SIG-M5 treated with dmso at 0.1 percent for 504 hours (cell line): Measurements from ENCODE around the gene AVP.
"Not testable (repeated sequence)": the region's sequence is repeated elsewhere in the genome, so short reads cannot be mapped to it uniquely, and the experiment has no call there.

Experiments used
- DNase-seq: peaks from one replicate; lab custom pipeline; 2025; ENCODE audit not compliant: unreplicated experiment; lab: John Stamatoyannopoulos, UW

The AVP gene, protein sequence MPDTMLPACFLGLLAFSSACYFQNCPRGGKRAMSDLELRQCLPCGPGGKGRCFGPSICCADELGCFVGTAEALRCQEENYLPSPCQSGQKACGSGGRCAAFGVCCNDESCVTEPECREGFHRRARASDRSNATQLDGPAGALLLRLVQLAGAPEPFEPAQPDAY

DNA sequence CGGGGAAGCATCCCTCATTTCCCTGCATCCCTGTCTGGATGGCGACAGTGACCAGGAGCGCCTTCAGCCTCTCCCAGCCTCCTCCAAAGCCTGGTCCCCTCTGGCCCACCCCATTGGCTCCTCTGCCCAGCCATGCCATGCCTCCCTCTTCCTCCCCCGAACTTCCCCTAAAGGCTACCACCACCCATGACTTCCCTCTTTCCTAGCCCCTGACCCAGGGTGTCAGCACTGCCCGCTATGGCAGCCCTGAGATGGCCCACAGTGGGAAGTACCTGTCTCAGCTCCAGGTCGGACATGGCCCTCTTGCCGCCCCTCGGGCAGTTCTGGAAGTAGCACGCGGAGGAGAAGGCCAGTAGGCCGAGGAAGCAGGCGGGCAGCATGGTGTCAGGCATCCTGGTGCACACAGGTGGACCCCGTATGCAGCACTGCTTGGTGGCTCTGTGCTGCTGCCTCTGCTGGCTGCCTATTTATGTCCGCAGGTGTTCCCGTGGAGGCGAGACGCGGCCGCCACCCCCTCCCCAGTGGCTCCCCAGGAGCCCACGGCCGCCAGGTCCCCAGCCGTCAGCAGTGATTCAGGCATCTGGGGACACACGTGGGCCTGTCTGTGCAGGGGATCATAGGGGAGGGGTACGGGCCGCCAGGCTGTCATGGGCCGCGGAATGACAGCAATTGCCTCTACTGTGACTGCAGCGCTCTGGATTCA, at the start of gene AVP:
Gene AVP, minus strand, starts transcription at position 442 of the 703 bp plus-strand sequence. Its CDS starts 50 bp downstream, at position 392.
- no peak for DNase-seq

DNA sequence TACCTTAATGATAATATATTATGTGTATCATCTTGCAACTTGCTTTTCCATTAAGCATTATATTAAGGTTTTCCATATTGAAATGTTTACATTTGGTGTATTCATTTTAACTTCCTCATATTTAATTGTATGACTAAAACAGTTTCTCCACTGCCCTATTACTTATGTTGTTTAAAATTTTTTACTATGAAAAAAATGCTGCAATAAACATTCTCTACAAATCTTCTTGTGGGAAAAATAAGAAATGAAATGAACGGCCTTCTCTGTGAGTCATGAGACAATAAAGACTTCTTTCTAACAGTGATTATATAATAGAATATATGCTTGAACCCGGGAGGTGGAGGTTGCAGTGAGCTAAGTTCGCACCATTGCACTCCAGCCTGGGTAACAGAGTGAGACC, 49.6 kb upstream of the AVP start:
- no peak for DNase-seq

DNA sequence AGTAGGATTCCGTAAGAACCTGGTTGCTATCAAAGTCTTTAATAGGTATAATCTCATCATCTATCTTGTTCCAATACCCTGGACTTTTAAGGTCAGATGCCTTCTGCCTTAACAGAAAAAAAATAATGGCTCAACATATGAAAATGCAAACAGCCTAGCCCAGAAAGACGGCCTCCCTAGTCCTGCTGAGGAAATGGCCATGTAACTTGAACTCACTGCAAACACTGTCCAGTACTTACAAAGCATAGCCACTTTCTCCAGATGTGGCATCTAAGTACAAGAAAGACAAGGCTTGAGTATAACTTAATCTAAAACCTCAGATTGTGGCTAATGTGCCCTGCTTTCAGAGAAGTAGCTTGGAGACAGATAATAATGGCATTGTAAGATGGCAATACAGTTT, 48.6 kb upstream of the AVP start:
- no peak for DNase-seq

DNA sequence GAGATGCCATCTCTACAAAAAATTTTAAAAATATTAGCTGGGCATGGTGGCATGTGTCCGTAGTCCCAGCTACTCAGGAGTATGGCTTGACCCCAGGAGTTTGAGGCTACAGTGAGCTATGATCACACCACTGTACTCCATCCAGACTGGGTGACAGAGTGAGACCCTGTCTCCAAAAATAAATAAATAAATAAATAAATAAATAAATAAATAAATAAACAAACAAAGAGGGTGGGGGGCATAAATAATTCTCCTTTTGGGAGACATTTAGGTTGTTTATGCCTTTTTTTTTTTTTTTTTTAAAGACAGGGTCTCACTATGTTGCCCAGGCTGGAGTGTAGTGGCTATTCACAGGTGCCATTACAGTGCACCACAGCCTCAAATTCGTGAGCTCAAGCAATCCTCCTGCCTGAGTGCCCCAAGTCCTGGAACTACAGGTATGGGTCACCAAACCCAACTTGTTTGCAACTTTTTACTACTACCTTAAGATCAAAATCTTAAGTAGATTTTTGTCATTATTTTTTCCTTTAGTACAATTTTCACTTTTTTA, 45.6 kb upstream of the AVP start:
- DNase-seq = no peak

DNA sequence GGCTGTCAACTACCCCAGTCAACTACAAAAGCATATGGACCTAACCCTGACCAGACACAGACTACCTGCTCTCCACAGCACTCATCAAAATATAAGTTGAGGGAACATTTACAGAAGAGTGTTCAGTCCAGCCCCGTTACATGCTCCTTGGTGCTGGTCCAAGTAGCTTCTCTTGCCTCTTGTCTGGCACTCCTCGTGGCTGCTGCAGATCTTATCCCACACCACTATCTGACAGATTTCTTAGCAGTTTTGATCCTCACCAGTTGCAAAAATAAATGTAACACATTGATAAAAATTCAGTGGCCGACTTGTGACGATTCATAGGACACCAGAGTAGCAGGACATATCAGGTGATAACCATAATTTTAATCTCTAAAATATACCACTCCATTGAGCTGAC, 44.6 kb upstream of the AVP start:
- no peak for DNase-seq

DNA sequence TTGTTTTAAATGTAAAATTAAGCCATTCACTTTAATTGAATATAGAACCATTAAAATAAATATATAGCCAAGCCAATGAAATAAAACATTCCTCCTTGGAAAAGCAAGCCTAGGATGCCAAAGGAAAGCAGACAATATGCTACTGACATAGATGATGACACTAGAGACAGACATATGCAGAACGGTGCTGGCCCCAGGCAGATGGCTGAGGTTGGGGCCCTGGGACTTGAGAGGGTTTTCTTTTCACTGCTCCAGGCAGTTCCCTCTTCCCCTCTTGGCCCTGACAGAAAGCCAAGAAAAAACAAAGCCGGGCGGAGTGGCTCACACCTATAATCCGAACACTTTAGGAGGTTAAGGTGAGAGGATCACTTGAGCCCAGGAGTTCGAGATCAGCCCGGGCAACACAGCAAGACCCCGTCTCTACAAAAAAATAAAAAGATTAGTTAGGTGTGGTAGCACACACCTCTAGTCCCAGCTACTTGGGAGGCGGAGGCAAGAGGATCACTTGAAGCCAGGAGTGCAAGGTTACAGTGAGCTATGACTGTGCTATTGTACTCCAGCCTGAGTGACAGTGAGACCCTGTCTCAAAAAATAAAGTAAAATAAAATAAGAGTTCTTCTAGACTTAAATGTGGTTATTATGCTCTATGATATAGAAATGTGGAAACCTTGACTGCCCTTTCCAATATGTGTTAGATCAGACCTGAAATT, 43.9 kb upstream of the AVP start:
- DNase-seq = no peak

DNA sequence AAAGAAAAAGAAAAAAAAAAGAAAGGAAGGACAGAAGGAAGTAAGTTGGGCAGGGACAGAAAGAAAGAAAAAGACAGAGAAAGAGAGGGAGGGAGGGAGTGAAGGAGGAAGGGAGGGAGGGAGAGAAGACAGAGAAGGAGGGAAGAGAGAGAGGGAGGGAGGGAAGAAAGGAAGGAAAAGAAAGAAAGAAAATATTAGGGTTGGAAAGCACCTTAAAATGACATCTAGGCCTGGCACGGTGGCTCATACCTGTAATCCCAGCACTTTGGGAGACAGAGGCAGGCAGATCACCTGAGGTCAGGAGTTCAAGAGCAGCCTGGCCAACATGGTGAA, 42.0 kb upstream of the AVP start:
- DNase-seq = no peak

DNA sequence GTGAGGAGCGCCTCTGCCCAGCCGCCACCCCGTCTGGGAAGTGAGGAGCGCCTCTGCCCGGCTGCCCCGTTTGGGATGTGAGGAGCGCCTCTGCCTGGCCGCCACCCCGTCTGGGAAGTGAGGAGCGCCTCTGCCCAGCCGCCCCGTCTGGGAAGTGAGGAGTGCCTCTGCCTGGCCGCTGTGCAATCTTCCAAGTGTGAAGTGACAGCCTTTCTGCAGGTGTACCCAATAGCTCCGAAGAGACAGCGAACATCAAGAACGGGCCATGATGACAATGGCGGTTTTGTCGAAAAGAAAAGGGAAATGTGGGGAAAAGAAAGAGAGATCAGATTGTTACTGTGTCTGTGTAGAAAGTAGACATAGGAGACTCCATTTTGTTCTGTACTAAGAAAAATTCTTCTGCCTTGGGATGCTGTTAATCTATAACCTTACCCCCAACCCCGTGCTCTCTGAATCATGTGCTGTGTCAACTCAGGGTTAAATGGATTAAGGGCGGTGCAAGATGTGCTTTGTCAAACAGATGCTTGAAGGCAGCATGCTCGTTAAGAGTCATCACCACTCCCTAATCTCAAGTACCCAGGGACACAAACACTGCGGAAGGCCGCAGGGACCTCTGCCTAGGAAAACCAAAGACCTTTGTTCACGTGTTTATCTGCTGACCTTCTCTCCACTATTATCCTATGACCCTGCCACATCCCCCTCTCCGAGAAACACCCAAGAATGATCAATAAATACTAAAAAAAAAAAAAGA, 41.4 kb upstream of the AVP start:
- not testable (repeated sequence) for DNase-seq

DNA sequence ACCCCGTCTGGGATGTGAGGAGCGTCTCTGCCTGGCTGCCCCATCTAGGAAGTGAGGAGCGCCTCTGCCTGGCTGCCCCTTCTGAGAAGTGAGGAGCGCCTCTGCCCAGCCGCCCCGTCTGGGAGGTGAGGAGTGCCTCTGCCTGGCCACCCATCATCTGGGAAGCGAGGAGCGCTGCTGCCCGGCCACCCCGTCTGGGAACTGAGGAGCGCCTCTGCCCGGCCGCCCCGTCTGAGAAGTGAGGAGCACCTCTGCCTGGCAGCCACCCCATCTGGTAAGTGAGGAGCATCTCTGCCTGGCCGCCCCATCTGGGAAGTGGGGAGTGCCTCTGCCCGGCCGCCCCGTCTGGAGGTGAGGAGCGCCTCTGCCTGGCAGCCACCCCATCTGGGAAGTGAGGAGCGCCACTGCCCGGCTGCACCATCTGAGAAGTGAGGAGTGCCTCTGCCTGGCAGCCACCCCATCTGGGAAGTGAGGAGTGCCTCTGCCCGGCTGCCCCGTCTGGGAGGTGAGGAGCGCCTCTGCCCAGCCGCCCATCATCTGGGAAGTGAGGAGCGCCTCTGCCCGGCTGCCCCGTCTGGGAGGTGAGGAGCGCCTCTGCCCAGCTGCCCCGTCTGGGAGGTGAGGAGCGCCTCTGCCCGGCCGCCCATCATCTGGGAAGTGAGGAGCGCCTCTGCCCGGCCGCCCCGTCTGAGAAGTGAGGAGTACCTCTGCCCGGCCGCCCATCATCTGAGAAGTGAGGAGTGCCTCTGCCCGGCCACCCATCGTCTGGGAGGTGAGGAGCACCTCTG, 40.4 kb upstream of the AVP start:
- not testable (repeated sequence) for DNase-seq

DNA sequence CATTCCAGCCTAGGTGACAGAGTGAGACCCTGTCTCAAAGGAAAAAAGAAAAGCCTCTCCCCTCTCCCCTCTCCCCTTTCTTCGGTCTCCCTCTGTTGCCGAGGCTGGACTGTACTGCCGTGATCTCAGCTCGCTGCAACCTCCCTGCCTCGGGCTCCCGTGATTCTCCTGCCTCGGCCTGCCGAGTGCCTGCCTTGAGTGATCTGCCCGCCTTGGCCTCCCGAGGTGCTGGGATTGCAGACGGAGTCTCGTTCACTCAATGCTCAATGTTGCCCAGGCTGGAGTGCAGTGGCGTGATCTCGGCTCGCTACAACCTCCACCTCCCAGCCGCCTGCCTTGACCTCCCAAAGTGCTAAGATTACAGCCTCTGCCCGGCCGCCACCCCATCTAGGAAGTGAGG, 39.6 kb upstream of the AVP start:
- DNase-seq = not testable (repeated sequence)

DNA sequence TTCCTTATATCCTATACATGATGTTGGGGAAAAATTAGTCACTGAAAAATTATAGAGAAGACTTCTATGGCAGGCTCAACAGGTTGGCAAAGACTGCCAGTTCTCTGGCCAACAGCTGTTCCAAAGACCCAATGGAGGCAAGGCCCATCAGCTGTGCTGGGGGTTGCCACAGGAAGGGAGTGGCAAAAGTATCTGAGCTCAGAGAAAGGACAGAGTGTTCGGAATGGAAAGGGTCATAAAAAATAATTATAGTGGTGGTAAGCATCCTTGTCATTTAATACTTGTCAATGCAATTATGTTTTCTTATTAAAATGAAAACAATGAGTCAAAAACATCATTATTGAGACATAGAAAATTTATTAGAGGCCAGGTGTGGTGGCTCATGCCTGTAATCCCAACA, 39.0 kb upstream of the AVP start:
- no peak for DNase-seq

DNA sequence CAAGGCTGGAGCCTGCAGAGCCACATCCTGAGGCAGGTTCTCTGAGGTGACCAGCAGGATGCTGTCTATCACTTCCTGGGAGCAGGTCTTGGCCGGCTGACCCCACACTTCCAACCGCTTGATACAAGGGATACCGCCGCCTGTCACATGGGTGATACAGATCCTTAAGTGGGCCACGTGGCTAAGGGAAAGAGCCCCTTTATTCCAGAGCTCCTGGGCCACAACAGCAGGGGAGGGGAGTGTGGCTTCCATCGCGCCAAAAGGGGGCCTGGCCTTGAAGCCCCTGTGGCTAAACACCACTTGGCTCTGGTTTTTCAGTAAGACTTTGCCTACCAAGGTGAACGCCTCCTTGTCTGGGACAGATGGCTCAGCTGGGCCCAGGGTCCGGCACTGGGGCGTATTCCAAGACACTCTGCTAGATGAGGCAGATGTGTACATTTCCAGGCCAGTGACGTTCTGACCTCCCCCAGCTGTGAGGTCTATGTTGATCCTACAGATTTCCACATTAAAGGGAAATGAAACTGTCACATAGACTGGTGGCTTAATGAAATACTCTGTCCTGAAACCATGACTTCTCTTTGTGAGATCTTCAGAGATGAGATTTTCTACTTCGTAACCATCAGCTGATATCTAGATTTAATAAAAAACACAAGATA, 37.6 kb upstream of the AVP start:
- peak; percentile 35 for DNase-seq

DNA sequence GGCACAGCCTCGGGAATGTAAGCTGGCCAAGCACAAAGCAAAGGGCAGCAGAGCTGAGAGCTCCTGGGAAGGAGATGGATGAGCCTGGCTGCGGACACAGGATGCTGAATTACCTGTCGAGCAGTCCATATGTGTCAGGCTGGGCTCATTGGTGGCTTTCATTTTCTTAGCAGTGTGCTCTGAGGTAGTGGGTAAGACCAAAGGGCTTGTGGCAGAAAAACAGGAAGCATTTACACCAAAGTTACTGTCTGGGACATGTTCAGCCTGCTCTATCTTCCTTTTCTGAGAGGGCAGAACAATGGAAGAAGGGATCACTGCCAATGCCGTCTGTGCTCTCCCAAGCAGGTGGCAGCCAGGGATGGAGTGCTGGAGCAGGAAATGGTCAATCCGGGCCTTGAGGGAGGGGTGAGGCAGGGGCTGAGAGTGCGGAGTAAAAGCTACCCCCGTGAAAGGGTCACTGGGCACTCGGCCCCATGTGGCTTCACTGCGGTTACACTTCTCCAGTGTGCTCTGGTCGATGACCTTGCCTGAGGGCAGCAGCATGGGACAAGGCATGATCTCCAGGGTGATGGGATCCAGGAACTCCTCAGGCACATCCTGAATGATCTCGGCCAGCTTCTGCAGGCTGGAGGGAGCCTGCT, 36.9 kb upstream of the AVP start:
- DNase-seq = peak; percentile 7

DNA sequence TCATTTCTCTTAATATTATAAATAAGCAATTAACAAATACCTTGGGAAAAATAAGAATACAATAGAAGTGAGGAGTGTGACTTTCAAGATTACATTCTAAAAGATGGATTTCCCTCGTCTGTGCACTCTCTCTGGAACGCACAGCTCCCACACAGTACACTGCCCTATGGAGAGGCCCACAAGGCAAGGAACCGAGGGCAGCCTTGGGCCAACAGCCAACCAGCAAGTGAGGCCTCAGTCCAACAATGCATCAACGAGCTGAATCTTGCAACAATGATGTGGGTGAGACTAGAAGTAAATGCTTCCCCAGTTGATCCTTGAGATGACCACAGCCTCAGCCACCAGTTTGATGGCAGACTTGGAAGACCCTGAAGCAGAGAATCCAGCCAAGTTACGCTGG, 34.5 kb upstream of the AVP start:
- no peak for DNase-seq

DNA sequence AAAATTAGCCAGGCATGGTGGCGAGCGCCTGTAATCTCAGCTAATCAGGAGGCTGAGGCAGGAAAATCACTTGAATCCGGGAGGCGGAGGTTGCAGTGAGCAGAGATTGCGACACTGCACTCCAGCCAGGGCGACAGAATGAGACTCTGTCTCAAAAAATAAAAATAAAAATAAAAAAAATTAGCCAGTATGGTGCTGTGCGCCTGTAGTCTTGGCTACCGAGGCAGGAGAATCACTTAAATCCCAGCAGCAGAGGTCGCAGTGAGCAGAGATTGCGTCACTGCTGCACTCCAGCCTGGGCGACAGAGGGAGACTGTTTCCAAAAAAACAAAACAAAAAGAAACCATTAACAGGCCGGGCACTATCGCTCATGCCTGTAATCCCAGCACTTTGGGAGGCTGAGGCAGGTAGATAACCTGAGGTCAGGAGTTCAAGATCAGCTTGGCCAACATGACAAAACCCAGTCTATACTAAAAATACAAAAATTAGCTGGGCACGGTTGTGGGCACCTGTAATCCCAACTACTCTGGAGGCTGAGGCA, 33.4 kb upstream of the AVP start:
- DNase-seq = peak; percentile 73

DNA sequence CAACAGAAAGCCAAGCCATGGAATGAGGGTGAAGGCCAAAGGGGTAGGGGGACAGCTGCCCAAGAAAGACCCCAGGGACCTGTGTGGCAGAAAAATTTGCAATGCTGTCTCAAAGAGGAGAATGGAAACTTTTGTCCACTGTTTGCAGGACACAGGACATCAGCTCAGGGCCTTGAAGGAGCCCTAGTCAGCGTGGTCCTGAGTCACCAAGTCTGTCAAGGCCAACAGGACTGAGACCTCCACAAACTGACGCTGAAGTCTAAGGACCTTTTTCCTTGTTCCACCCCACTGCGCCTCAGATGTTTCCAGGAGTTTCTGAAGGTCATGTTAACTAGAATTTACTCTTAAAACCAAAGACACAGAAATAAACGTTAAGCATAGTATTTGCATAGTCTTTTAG, 31.8 kb upstream of the AVP start:
- no peak for DNase-seq

DNA sequence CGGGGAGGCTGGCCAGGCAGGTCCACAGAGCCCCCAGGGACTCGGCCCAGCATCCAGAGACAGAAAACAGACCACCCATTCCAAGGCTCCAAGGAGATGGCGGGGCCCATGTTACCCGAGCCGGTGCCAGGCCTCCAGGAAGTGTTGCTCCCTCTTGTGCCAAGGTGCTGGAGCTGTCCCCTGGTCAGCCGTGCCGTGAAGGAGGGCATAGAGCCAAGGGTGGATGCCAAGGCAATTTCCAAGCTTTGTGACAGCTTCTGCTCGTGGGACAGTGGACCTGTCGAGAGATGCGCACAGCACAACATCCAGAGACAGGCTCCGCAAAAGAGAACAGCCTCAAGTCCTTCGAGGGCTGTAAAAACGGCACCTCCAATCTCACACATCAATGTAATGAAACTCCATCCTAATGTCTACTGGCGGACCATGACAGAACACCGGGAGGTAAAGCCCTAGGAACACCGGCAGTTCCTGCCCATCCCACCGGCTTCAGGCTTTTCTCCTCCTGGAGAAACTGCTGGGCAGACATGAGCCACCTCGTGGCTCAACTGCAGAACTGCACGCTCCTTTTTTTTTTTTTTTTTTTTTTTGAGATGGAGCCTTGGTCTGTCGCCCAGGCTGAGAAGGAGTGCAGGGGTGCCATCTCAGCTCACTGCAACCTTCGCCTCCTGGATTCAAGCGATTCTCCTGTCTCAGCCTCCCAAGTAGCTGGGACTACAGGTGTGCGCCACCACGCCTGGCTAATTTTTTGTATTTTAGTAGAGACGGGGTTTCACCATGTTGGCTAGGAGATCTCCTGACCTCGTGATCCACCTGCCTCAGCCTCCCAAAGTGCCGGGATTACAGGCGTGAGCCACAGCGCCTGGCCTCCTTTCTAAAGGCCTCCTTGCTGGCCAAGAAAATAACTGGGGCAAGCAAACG, 30.9 kb upstream of the AVP start:
- peak; percentile 32 for DNase-seq

DNA sequence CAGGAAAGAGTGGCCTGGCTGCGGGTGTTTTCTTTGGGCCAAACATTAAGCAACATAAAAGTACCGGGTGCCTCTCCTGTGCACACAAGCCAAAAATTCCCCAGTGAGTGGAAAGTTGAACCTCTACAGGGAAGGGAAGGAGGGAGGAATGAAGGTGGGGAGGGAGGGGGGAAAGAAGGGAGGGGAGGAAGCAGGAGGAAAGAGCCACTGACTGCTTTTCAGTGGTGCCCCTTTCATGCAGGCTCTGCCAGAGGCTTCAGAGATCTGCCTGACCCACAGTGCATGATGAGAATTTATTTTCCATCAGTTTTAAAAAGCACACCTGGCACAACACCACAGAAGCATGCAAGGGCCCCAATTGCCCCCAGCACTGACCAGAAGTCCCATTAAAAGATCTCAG, 27.5 kb upstream of the AVP start:
- no peak for DNase-seq
